Smooth muscle cell (in vitro differentiated cells): Measurements from ENCODE around the gene CCDC183. TPM values are rescaled to one million over a fixed set of nuclear protein-coding genes. Genes with fewer than 3 reads are reported as not detected.

Experiments used
- DNase-seq: peaks from one replicate; lab custom pipeline; 2025; ENCODE audit not compliant: unreplicated experiment; lab: John Stamatoyannopoulos, UW
- H2AFZ ChIP-seq: fragments of 200-600 bp; sonication (generic); 2 replicates; pipeline ENCODE4 v1.6.0; 2016; ENCODE audit warnings: antibody characterized with exemption, low read depth, mild to moderate bottlenecking
- H3F3A ChIP-seq: fragments of 200-600 bp; sonication (generic); 2 replicates; pipeline ENCODE4 v1.6.0; 2017; ENCODE audit warnings: antibody characterized with exemption, low read depth
- H3K27ac ChIP-seq: fragments of 200-600 bp; sonication (generic); 2 replicates; pipeline ENCODE4 v1.5.1; 2016; ENCODE audit warnings: low read depth, mild to moderate bottlenecking
- H3K27me3 ChIP-seq: fragments of 200-600 bp; sonication (generic); 2 replicates; pipeline ENCODE4 v1.6.1; 2016; ENCODE audit warnings: low read depth, mild to moderate bottlenecking
- H3K36me3 ChIP-seq: fragments of 200-600 bp; sonication (generic); 2 replicates; pipeline ENCODE4 v1.5.1; 2016; ENCODE audit warnings: low read depth
- H3K4me1 ChIP-seq: fragments of 200-600 bp; sonication (generic); 2 replicates; pipeline ENCODE4 v1.5.1; 2016; ENCODE audit warnings: low read depth
- H3K4me2 ChIP-seq: fragments of 200-600 bp; sonication (generic); 2 replicates; pipeline ENCODE4 v1.6.0; 2016; ENCODE audit warnings: mild to moderate bottlenecking
- H3K4me3 ChIP-seq: fragments of 200-600 bp; sonication (generic); 2 replicates; pipeline ENCODE4 v1.5.1; 2016; ENCODE audit warnings: mild to moderate bottlenecking
- H3K79me2 ChIP-seq: fragments of 200-600 bp; sonication (generic); 2 replicates; pipeline ENCODE4 v1.6.0; 2016; ENCODE audit warnings: low read depth, mild to moderate bottlenecking
- H3K9ac ChIP-seq: fragments of 200-600 bp; sonication (generic); 2 replicates; pipeline ENCODE4 v1.6.0; 2016; ENCODE audit warnings: low read depth
- H3K9me3 ChIP-seq: fragments of 200-600 bp; sonication (generic); replicated peaks from 2 replicates; pipeline ENCODE4 v1.5.1; 2016; ENCODE audit warnings: low read depth
- H4K20me1 ChIP-seq: fragments of 200-600 bp; sonication (generic); 2 replicates; pipeline ENCODE4 v1.6.0; 2016; ENCODE audit warnings: low read depth
- CTCF ChIP-seq: fragments of 200-600 bp; sonication (generic); IDR thresholded peaks from 2 replicates; pipeline ENCODE4 v1.5.1; 2017; ENCODE audit warnings: borderline replicate concordance, mild to moderate bottlenecking, antibody characterized with exemption; ENCODE audit not compliant: insufficient read depth, poor library complexity, severe bottlenecking
- WGBS: methylation state at CpG from one replicate; pipeline ENCODE4 v1.1.7; 2016; ENCODE audit warnings: low lambda C conversion rate; 5-methylcytosine and 5-hydroxymethylcytosine counted together
- polyA plus RNA-seq: library from polyadenylated mRNA; unstranded; fragments of >200 nt; fragmentation: Nextera tagmentation; extraction: Ambion mirVana; gene quantifications from 2 replicates; pipeline ENCODE4 v1.2.1, GENCODE V29; 2016
- total RNA-seq: library from RNA; depleted of rRNA; stranded (reverse); fragments of >200 nt; gene quantifications from 2 replicates; pipeline ENCODE4 v1.2.3, GENCODE V29; 2014

CCDC183 gene
- total and polyA plus RNA-seq, 2 experiments from 2014 or later, result 2.0 to 3.7 TPM

DNA sequence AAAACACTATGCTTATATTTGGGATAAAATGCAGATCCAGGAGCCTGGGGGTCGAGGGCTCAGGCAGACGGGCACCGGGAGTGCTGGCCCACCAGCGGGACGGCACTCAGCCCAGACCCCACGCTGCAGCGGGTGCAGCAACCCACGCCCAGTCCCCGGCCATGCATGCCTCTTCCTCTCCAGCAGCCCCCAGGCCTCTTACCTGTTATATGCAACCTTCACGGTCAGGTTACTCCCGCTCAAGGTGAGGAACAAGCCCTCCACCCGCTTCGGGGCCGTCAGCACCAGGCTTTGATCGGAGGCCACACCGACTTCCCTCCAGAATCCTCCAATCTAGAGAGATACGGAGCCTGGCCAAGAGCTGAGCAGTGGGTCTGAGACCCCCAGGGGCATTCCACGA is 39.3 kb upstream of the CCDC183 start:
- H3K9ac ChIP-seq, result no peak overlapping the region
- WGBS, result 95% methylated on average over 18 of the region's 18 CpGs
- peaks cover 3% of the 10 kb centered on the region for H3K4me1 ChIP-seq
- no peaks in the 10 kb centered on the region for H3K9me3 ChIP-seq
- DNase-seq, result no peak
- H3F3A ChIP-seq, result no peaks in the 10 kb centered on the region
- no peaks in the 10 kb centered on the region for H3K36me3 ChIP-seq
- no peak overlapping the region for H3K27ac ChIP-seq
- TF ChIP-seq CTCF, result no peak
- H3K4me2 ChIP-seq, result no peak overlapping the region
- no peaks in the 10 kb centered on the region for H3K79me2 ChIP-seq
- no peak overlapping the region for H2AFZ ChIP-seq
- H3K4me3 ChIP-seq, result no peak overlapping the region
- no peaks in the 10 kb centered on the region for H4K20me1 ChIP-seq
- no peaks in the 10 kb centered on the region for H3K27me3 ChIP-seq

DNA sequence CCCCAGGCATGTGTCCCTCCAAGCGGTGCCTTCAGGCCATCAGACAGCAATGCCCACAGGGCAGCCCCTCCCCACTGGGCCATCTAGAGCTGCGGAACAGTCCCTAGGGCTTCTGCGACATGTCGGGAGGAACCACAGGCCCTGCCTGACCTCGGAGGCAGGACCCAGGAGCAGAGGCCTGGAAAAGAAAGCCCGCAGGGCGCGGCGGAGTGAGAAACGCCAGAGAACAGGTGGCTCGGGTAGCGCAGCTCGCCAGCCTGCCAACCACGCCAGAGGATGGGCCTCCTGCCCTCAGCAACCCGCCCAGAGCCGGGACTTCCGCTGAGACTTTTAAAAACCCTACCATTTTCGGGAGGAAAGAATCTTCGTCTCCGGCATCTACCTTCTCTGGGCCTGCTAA is 38.8 kb upstream of the CCDC183 start:
- Histone ChIP-seq H3K4me2 (no peak overlapping the region), H4K20me1 (no peaks in the 10 kb centered on the region), H2AFZ (no peak overlapping the region)

GRCh38 chr9:136757751-136758140 is 38.4 kb upstream of the CCDC183 start:
- DNase-seq, result no peak
- no peaks in the 10 kb centered on the region for H3K9me3 ChIP-seq
- H2AFZ ChIP-seq, result no peak overlapping the region
- H3K4me2 ChIP-seq, result no peak overlapping the region
- no peak for TF ChIP-seq CTCF
- 90% methylated on average over 16 of the region's 20 CpGs for WGBS
- no peaks in the 10 kb centered on the region for H3K36me3 ChIP-seq
- H3F3A ChIP-seq, result no peaks in the 10 kb centered on the region
- no peak overlapping the region for H3K4me3 ChIP-seq
- no peak overlapping the region for H3K9ac ChIP-seq
- no peaks in the 10 kb centered on the region for H3K79me2 ChIP-seq
- no peak overlapping the region for H3K27ac ChIP-seq
- H3K27me3 ChIP-seq, result no peaks in the 10 kb centered on the region
- no peaks in the 10 kb centered on the region for H4K20me1 ChIP-seq
- peaks cover 3% of the 10 kb centered on the region for H3K4me1 ChIP-seq

More for the DNA sequence above, 38.8 kb upstream of the CCDC183 start:
- Histone ChIP-seq H3K4me3 (no peak overlapping the region), H3F3A (no peaks in the 10 kb centered on the region), H3K9me3 (no peaks in the 10 kb centered on the region), H3K27me3 (no peaks in the 10 kb centered on the region), H3K79me2 (no peaks in the 10 kb centered on the region), H3K4me1 (peaks cover 3% of the 10 kb centered on the region), H3K27ac (no peak overlapping the region), H3K9ac (no peak overlapping the region), H3K36me3 (no peaks in the 10 kb centered on the region)
- no peak for TF ChIP-seq CTCF
- DNase-seq, result no peak
- WGBS, result 89% methylated on average over 20 of the region's 20 CpGs

GRCh38 chr9:136759001-136759400 is 37.1 kb upstream of the CCDC183 start:
- TF ChIP-seq CTCF, result no peak
- no peak for DNase-seq
- peaks cover 3% of the 10 kb centered on the region for H3K4me1 ChIP-seq
- H3K36me3 ChIP-seq, result no peaks in the 10 kb centered on the region
- no peak overlapping the region for H3K4me2 ChIP-seq
- H3K4me3 ChIP-seq, result no peak overlapping the region
- H3K9me3 ChIP-seq, result no peaks in the 10 kb centered on the region
- H4K20me1 ChIP-seq, result no peaks in the 10 kb centered on the region
- no peak overlapping the region for H2AFZ ChIP-seq
- no peaks in the 10 kb centered on the region for H3K27me3 ChIP-seq
- no peak overlapping the region for H3K9ac ChIP-seq
- no peak overlapping the region for H3K27ac ChIP-seq
- 89% methylated on average over 4 of the region's 9 CpGs for WGBS
- H3K79me2 ChIP-seq, result no peaks in the 10 kb centered on the region
- H3F3A ChIP-seq, result no peaks in the 10 kb centered on the region
